CMK (cell line): ENCODE data around the gene CHST11.

ENCODE experiments used
- DNase-seq: peaks from one replicate; pipeline ENCODE4 v3.0.0-alpha.2; 2010; ENCODE audit warnings: low read depth

The CHST11 gene

GRCh38 chr12:104480826-104481440, 24.2 kb downstream of the CHST11 start:
- DNase-seq: no peak

- no peak for DNase-seq
These were observed 25.4 kb downstream of the CHST11 start for GRCh38 chr12:104482113-104482512.

- DNase-seq: no peak
These were observed 26.0 kb downstream of the CHST11 start for GRCh38 chr12:104482748-104483147.

- no peak for DNase-seq
These were observed 27.3 kb downstream of the CHST11 start for GRCh38 chr12:104484079-104484478.

- no peak for DNase-seq
These were observed 29.1 kb downstream of the CHST11 start for GRCh38 chr12:104485651-104486362.

GRCh38 chr12:104486363-104486750, 29.6 kb downstream of the CHST11 start:
- DNase-seq: no peak

DNA sequence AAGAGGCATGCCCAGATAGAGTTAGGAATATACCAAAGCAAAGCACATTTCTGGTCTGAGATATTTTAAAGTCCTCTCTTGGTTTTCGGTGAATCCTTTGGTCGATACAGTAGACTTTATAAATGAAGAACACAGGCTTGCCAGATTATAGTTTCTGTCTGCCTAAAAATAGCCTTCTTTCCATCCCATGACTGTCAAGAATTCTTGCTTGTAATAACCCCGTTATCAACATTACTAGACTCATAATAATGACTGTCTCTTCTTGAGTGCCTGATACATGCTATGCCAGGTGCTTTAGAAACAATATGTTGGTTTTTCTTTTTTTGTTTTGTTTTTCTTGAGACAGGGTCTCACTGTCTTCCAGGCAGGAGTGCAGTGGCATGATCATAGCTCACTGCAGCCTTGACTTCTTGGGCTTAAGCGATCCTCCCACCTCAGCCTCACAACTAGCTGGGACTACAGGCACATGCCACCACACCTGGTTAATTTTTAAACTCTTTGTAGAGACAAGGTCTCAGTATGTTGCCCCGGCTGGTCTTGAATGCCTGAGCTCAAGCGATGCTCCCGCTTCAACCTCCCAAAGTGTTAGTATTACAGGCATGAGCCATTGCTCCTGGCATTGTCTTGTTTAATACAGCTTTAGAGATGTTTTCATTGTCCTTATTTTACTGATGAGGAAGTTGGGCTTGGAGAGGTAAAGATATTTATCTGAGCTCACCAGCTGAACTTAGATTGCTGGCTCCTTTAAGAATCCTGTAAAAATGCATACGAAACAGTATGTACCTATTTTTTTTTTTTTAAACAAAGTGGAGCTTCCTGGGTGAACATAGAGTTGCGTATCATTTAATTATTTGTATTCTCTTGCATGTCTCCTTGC, 30.4 kb downstream of the CHST11 start:
- DNase-seq: no peak

DNA sequence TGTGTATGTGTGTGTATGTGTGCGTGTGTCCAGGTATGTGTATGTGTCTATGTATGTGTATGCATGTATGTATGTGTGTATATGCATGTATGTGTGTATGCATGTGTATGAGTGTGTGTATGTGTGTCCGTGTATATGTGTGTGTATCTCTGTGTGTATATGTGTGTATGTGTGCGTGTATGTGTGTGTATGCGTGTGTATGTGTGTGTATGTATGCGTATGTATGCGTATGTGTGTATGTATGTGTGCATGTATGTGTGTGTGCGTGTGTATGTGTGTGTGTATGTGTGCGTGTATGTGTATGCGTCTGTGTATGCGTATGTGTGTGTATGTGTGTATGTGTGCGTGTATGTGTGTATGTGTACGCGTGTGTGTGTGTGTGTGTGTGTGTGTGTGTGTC, 31.6 kb downstream of the CHST11 start:
- no peak for DNase-seq

DNA sequence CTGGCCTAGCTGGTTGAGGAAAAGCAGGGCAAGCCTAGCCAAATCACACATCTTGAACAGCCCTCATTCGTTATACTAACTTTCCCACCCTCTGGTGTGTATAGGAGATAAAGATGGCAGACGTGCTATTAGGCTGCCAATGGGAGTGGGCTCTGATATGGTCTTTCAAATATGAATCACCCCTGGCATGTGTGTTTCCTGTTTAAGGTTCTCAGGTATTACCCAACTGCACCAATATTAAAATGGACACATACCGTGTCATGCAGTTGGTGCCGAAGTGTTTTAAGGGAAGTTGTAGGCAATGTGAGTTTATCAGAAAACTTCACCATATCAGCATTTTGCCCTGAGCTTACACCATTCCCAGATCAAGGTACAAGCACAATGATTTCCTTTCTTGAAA, 33.4 kb downstream of the CHST11 start:
- DNase-seq: no peak

DNA sequence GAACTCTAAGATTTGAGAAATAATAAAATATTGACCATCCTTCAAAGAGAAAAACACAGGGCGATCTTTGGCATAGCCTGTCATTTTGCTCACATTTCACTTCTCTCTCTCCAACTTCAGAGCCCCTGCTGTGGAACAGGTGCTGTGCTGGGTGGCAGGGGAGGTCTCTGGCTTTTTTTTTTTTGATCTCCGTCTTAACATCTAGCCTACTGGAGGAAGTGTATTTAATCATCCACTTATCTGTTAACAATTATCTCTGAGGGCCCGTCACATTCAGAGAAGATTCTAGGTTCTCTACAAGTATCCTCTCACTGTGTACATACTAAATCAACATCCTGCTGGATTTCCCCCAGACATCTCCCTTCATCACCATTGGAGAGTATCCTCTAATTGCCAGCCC, 34.1 kb downstream of the CHST11 start:
- DNase-seq: no peak

GRCh38 chr12:104493496-104493895, 36.7 kb downstream of the CHST11 start:
- no peak for DNase-seq

DNA sequence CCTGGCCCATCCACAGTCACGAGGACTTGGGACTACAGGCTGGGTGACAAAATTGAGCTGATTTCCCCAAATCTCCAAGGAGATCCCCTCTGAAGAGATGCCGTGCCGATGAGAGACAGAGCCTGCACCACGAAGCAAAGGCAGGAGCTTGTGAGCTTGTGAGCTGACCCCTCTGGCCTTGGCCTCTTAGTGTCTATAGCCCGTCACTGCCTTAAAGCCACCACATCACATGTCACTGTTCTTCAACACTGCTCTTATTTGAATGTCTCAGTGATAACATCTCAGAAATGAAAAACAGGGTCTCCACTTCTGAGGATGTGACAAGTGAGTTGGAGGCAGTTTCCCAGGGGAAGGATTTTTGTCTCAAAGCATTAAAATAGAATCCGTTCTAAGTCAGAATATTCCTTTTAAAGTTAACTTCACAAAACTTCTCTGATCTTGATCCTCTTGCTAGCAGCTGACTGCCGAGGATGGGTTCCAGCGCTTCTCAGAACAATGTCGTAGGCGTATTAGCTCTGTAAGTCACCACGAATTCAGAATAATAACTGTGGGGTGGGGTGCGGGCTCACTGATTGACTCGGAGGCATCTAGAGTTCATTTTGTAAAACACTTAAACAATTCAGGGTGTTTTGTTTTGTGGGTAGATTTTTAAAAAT, 37.5 kb downstream of the CHST11 start:
- no peak for DNase-seq

GRCh38 chr12:104494793-104495158, 38.0 kb downstream of the CHST11 start:
- no peak for DNase-seq

DNA sequence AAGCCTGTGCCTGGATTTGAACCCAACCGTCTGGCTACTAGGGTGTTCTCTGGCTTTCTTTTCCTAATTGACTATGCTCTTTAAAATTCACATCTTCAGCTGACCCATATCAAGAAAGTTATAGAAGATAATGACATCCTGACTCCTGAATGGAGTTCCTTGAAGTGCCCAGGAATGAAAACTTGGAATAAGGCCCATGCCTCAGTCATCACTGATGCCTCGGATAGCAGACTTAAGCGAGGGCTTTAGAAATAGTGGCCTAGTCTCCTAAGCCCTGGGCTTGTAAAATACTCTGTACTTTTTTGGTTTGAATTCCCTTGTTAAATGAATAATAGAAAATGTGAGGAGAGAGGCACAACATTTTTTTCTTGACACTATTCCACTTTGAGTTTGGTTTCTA, 39.0 kb downstream of the CHST11 start:
- DNase-seq: no peak

DNA sequence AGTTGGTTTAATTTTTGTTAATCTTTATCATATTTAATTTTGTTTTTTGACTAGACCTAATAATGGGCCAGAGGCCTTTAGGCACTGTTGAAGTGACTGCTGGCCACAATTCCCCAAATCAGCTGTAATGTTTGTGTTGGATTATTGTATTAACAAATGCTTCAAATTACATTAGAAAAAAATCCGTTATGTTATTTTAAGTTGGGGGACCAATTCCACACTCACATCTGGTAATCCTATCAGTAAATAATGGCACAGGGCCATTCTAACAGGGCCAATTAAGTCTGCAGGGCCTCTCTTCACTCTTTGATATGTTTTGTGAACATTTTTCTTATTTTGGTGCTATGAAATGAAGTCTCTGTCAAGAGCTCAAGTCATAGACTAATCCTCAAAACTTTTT, 39.6 kb downstream of the CHST11 start:
- DNase-seq: no peak

DNA sequence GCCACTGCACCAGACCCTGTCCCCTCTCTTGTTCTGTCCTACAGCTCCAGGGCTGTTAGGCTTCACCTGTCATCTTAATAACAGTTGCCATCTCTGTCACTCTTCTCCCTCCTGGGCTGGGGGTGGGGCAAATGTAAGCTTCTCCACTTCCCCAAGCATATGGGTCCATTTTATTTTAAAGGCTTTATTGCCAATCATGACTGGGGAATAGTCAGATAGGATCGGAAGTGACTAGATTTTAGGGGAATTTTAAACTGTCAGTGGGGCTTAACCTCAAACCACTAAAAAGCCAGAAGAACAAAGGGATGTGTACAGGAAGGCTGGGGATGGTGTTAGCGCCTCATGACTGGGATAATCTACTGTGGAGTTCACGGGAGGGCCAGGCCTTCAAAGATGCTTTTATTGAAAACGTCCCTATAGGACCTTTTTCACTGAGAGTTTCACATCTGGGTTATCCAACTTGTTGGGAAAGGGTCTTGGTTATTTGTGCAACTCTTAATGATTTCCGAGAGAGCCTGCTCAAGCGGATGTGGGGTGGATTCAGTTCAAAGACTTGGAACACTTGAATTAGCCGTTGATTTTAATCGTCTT, 41.6 kb downstream of the CHST11 start:
- no peak for DNase-seq

- DNase-seq: no peak
These were observed 43.1 kb downstream of the CHST11 start for GRCh38 chr12:104499668-104500332.

- no peak for DNase-seq
These were observed 44.4 kb downstream of the CHST11 start for GRCh38 chr12:104501115-104501514.

DNA sequence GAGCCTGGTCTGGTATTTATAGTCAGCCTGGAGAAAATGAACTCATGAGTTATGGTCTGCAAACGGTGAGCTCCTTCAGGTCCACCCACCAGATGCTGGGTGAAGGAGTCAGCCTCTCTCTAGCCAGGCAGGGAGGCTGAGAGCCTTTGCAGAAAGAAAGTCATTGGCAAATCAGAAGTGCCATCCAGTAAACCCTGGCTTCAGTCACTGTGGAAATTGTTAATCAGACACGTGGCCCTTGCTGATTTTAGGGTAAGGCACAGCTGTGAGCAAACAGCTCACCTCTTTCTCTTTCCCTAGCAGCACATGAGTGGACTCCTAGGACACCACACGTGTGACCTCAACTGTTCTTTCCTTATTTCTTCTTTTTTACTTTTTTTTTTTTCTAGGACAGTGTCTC, 44.9 kb downstream of the CHST11 start:
- DNase-seq: no peak

DNA sequence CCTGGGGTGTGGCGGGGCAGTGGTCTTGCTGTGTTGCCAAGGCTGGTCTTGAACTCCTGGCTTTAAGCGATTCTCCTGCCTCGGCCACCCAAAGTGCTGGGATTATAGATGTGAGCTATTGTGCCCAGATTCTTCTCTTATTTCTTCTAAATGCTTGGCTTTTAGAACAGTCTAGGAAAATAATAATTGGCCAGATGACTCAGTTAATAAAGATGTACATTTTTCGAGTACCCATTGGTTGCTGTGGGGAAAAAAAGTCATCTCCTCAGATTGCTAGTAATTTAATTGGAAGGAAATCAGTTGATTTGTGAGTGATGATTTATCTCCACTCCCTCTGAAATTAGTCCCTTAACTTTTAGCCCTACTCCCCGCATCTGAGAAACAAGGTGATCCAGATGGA, 45.5 kb downstream of the CHST11 start:
- no peak for DNase-seq

- DNase-seq: no peak
These were observed 45.9 kb downstream of the CHST11 start for GRCh38 chr12:104502638-104503037.

- DNase-seq: no peak
These were observed 46.4 kb downstream of the CHST11 start for GRCh38 chr12:104503191-104503590.
